ENCODE data around the gene CIBAR2. TPM values are rescaled to one million over a fixed set of nuclear protein-coding genes. Genes with fewer than 3 reads are reported as not detected.

The CIBAR2 gene
- total RNA-seq, 4 donors from 2014 or later: not detected

DNA sequence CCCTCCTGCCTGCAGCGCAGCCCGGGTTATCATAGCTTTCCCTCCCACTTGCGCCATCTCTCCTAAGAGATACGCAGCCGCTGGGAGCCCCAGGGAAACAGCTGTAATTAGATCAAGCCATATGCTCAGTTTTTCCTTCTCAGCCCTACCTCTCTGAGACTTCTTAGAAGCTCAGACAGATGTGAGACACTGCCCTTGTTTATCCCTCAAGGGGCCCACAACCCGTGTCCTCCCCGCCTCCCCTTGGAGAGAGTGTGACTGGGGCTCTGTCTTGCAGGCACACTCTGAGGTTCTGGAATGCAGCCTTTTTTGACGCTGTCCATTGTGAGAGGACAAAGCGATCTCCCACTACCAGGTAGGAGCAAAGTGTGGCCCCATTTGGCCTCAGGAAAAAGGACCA, 31.2 kb downstream of the CIBAR2 start:
- no peaks in the 10 kb centered on the region for H3K27me3 ChIP-seq
- no peak overlapping the region for H3K4me3 ChIP-seq
- H3K36me3 ChIP-seq: peaks cover 0 to 32% (median 0%) of the 10 kb centered on the region in 3 donors
- no peak for TF ChIP-seq POLR2A (IDR thresholded peaks at IDR 0.05)
- TF ChIP-seq, protein P1, sequence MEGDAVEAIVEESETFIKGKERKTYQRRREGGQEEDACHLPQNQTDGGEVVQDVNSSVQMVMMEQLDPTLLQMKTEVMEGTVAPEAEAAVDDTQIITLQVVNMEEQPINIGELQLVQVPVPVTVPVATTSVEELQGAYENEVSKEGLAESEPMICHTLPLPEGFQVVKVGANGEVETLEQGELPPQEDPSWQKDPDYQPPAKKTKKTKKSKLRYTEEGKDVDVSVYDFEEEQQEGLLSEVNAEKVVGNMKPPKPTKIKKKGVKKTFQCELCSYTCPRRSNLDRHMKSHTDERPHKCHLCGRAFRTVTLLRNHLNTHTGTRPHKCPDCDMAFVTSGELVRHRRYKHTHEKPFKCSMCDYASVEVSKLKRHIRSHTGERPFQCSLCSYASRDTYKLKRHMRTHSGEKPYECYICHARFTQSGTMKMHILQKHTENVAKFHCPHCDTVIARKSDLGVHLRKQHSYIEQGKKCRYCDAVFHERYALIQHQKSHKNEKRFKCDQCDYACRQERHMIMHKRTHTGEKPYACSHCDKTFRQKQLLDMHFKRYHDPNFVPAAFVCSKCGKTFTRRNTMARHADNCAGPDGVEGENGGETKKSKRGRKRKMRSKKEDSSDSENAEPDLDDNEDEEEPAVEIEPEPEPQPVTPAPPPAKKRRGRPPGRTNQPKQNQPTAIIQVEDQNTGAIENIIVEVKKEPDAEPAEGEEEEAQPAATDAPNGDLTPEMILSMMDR (IDR thresholded peaks at IDR 0.05): no peak
- no peaks in the 10 kb centered on the region for H3K9me3 ChIP-seq
- no peak for DNase-seq
- no peak overlapping the region for H3K27ac ChIP-seq
- H3K4me1 ChIP-seq: peaks cover 0 to 7% (median 0%) of the 10 kb centered on the region in 4 donors

DNA sequence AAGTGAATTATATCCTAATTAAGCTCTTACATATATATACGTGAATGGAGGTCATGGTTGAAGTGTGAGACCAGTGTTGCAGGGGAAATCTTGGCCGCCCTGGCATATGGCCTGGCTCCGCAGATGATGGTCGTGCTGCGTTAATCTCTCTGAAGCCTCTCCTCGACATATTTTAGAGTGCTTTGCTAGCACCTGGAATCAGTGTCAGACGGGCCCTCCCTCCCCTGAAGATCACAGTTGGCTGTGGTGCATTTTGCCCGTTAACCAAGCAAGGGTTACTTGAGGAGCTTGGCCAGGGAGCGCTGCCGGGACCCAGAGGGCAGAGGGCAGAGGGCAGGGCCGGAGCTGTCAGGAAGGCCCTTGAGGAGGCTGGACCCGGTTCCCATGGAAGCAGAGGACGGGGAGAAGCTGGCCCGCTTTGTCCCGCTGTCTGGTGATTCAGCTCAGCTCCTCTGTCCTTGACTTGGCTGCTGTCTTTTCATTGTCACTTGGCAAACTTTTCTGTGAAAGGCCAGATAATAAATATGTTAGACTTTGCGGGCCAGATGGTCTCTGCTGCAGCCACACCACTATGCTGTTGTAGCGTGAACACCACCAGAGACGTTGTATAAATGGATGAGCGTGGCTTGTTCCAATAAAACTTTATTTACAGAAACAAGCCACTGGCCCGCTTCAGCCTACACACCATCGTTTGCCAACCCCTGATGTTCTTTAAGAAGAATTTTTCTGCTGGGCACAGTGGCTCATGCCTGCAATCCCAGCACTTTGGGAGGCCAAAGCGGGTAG, 32.3 kb downstream of the CIBAR2 start:
- DNase-seq: no peak
- Histone ChIP-seq H3K4me3 (no peak overlapping the region), H3K36me3 (peaks cover 0 to 40% (median 0%) of the 10 kb centered on the region in 3 donors), H3K9me3 (no peaks in the 10 kb centered on the region), H3K27ac (no peak overlapping the region), H3K4me1 (peaks cover 0 to 7% (median 0%) of the 10 kb centered on the region in 4 donors), H3K27me3 (no peaks in the 10 kb centered on the region)
- no peak for TF ChIP-seq POLR2A (IDR thresholded peaks at IDR 0.05)
- TF ChIP-seq, protein P1 (IDR thresholded peaks at IDR 0.05): no peak

DNA sequence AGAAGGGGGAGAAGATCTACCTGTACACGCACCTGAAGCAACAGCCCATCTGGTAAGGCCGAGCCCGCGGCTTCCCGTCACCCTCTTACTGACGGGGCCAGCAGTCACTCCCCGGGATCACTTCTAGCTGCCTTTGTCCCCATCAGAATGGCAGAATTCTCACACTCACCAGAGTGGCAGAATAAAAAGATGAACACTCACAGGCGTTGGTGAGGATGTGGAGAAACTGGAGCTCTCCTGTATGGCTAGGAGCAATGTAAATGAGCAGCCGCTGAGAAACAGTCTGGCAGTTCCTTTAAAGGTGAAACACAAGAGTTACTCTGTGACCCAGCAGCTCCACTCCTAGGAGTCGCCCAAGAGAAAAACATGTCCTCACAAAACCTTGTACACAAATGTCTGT, 33.3 kb downstream of the CIBAR2 start:
- Histone ChIP-seq H3K9me3 (no peaks in the 10 kb centered on the region), H3K4me1 (peaks cover 0 to 7% (median 0%) of the 10 kb centered on the region in 4 donors), H3K27ac (no peak overlapping the region), H3K36me3 (peaks cover 0 to 40% (median 0%) of the 10 kb centered on the region in 3 donors), H3K4me3 (no peak overlapping the region), H3K27me3 (no peaks in the 10 kb centered on the region)
- no peak for DNase-seq
- TF ChIP-seq POLR2A (IDR thresholded peaks at IDR 0.05): no peak
- TF ChIP-seq, protein P1 (IDR thresholded peaks at IDR 0.05): no peak

DNA sequence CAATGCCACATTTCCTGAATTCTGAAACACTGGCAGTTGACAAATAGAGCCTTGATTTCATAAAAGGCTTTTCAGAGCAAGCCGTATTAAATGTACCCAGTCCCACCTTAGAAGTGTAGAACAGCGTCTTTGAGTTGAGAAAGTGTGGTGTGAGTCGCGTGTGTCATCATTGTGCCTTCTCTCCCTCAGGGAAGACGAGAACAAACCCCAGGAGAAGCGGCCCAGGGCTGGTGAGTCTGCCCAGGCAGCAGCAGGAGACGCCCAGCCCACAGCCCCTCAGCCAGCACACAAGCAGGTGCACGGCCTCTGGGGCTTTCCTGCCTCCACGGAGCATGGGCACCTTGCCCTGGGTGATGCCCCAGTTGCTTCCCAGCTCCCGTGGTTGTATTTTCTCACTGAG, 34.0 kb downstream of the CIBAR2 start:
- Histone ChIP-seq H3K27ac (no peak overlapping the region), H3K36me3 (peaks cover 0 to 47% (median 0%) of the 10 kb centered on the region in 3 donors), H3K9me3 (no peaks in the 10 kb centered on the region), H3K27me3 (no peaks in the 10 kb centered on the region), H3K4me1 (peaks cover 0 to 6% (median 0%) of the 10 kb centered on the region in 4 donors), H3K4me3 (no peak overlapping the region)
- TF ChIP-seq, protein P1 (IDR thresholded peaks at IDR 0.05): no peak
- no peak for TF ChIP-seq POLR2A (IDR thresholded peaks at IDR 0.05)
- DNase-seq: no peak

DNA sequence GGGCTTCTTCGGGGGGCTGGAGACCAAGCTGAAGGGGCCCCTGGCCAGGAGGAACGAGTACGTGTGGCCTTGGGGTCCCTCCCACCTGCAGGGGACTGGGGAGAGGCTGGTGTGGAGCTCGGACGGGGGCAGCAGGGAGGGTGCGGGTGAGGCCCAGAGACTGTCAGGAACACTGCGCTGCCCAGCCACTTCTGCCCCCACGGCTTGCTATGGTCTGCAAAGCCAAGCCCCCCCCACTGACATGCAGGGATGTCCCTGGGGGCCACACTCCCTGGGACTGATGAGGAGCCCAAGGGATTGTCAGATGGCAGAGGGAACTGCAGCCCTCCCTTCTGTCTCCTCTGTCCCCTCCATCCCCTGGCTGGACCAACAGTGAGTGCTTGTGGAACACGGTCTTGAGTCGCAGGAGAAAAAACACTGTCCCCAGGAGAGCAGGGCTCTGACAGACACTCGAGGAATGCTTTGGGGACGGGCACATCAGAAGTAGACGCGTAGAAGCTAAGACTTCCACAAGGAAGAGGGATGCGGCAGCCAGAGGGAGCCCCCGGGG, 34.6 kb downstream of the CIBAR2 start:
- Histone ChIP-seq H3K27ac (no peak overlapping the region), H3K36me3 (peaks cover 0 to 53% (median 0%) of the 10 kb centered on the region in 3 donors), H3K4me3 (no peak overlapping the region), H3K4me1 (no peaks in the 10 kb centered on the region), H3K9me3 (no peaks in the 10 kb centered on the region), H3K27me3 (no peaks in the 10 kb centered on the region)
- no peak for DNase-seq
- no peak for TF ChIP-seq POLR2A (IDR thresholded peaks at IDR 0.05)
- TF ChIP-seq, protein P1 (IDR thresholded peaks at IDR 0.05): no peak

Measured in Peyer's patch (tissue), 4 donors.